ENCODE data around the gene DHTKD1.
"Not testable (repeated sequence)": the region's sequence is repeated elsewhere in the genome, so short reads cannot be mapped to it uniquely, and the experiment has no call there.

DHTKD1 gene

DNA sequence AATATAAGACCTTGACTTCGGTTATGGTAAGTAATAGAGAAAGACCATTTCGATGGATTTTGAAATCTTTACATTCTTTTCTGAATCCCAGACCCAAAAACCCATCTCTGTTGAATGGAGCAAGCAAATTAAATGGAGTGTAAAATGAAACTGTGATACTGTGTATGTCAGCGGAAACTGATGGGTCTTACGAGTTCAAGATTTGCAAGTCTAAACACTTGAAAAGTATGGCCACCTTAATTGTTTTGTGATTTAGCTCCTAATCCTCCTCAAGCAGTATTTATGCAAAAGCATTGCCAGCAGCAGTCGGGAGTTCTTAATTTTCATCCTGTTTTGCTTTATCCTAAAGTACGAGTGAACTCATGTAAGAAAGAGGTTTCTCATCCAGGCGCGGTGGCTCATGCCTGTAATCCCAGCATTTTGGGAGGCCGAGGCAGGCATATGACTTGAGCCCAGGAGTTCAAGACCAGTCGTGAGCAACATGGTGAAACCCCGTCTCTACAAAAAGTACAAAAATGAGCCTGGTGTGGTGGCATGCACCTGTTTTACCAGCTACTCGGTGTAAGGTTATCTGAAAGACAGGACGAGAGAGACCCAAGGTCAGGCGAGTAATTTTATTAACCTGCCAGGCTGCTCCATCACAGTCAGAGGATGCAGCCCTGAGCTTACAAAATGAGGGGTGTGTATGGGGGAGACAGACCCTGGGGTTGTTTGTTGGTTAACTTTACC, 5.8 kb upstream of the DHTKD1 start:
- no peak for DNase-seq (ENCODE audit: low spot score)

- DNase-seq (ENCODE audit: low spot score), result no peak
Observed at GRCh38 chr10:12063483-12063818, 5.3 kb upstream of the DHTKD1 start.

GRCh38 chr10:12067336-12067735, 1.4 kb upstream of the DHTKD1 start:
- DNase-seq (ENCODE audit: low spot score), result no peak

DNA sequence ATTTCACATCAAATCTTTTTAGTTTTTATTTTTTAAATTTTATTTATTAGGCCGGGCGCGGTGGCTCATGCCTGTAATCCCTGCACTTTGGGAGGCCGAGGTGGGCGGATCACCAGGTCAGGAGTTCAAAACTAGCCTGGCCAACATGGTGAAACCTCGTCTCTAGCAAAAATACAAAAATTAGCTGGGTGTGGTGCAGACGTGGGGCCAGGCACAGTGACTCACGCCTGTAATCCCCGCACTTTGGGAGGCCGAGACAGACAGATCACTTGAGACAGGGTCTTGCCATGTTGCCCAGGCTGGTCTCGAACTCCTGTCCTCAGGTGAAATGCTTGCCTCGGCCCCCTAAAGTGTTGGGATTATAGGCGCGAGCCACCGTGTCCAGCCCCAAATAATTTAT, 2.7 kb downstream of the DHTKD1 start:
- not testable (repeated sequence) for DNase-seq (ENCODE audit: low spot score)

DNA sequence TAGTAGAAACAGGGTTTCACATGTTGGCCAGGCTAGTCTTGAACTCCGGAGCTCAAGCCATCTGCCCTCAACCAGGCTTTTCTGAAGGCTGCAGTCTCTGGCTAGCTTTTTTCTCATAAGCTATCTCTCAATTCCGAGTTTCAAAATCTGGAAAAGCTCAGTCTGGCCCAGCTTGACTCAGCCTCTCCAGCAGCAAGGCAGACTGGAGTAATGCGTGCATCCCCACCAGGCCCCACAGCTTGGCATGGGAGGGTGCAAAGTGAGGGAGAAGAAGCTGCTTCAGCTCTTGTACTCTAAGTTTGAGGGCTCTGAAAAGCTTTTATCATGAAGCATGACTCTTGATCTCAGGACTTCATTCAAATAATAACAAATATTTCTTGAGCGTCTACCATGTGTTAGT, 4.8 kb downstream of the DHTKD1 start:
- no peak for DNase-seq (ENCODE audit: low spot score)

DNA sequence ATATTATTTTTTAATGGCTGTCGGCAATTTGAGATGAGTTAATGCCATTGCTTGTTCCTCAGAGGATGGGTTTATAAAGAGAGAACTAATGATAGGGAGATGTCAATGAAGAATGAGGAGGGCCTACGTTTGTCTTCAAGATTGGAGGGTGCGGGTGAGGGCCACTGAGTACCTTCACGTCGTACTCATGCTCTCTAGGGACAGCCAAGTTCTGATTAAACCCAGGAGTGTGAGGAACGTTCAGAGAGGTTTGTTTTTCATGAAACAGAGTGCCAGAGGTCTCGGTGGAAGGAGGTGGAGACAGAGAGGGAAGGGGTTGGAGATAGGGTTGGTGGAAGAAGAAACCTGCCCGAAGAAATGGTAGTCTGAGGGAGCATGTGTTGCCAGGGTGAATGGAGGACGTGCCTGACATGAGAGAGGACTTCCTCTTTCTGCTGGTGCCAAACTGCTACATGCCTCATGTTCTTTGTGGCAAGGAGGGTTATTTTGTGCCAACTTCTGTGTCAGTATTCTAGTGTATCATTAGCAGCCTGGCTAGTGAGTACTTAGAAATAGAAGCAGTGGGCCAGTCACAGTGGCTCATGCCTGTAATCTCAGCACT, 8.9 kb downstream of the DHTKD1 start:
- DNase-seq (ENCODE audit: low spot score), result no peak

GRCh38 chr10:12081470-12081869, 12.7 kb downstream of the DHTKD1 start:
- no peak for DNase-seq (ENCODE audit: low spot score)

GRCh38 chr10:12081879-12082557, 13.3 kb downstream of the DHTKD1 start:
- DNase-seq (ENCODE audit: low spot score), result no peak

- no peak for DNase-seq (ENCODE audit: low spot score)
Observed at GRCh38 chr10:12088919-12089318, 20.2 kb downstream of the DHTKD1 start.

DNA sequence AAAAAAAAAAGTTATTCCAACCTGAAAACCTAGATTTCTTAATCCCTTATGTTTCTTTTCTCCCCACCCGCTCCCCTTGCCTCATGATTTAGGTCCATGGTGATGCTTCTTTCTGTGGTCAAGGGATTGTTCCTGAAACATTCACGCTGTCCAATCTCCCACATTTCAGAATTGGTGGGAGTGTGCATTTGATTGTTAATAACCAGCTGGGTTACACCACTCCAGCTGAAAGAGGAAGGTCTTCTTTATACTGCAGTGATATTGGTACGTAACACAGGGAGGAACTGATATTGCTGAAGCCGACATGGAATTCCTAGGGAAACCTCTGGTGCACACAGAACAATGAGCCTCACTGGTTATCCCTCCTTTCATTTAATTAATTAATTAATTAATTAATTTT, 22.7 kb downstream of the DHTKD1 start:
- no peak for DNase-seq (ENCODE audit: low spot score)

GRCh38 chr10:12097361-12097760, 28.6 kb downstream of the DHTKD1 start:
- not testable (repeated sequence) for DNase-seq (ENCODE audit: low spot score)

- no peak for DNase-seq (ENCODE audit: low spot score)
Observed at GRCh38 chr10:12097791-12098190, 29.0 kb downstream of the DHTKD1 start.

GRCh38 chr10:12098966-12099365, 30.2 kb downstream of the DHTKD1 start:
- DNase-seq (ENCODE audit: low spot score), result no peak

DNA sequence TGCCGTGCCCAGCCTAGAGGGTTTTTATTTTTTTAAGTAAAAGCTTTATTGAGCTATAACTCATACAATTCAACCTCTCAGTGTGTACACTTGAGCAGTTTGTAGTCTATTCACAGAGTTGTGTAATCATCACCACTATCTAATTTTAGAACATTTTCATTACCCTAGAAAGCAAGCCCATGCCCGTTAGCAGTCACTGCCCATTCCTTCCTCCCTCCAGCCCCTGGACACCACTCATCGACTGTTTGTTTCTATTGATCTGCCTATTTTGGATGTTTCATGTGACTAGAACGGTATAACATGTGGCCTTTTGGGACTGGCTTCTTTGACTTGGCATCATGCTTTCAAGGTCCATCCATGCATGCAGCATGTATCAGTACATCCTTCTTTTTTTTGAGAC, 35.0 kb downstream of the DHTKD1 start:
- DNase-seq (ENCODE audit: low spot score), result no peak

DNA sequence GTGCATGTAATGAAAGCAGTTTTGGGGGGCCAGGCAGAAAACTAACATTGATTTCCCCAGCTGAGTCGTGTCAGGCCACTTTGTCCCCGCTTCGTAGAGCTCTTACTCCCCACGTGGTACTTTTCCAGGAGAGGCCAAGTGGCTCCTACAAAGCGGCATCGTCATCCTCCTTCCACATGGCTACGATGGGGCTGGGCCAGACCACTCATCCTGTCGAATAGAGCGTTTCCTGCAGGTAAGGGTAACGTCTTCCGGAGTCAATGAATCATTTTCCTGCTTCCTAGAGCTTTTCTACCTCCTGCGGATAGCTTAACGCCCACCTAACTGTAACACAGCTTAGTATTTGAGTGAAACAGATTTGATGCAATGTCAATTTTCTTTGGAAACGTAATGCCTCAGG, 39.0 kb downstream of the DHTKD1 start:
- DNase-seq (ENCODE audit: low spot score), result no peak

GRCh38 chr10:12109286-12109685, 40.5 kb downstream of the DHTKD1 start:
- no peak for DNase-seq (ENCODE audit: low spot score)

DNA sequence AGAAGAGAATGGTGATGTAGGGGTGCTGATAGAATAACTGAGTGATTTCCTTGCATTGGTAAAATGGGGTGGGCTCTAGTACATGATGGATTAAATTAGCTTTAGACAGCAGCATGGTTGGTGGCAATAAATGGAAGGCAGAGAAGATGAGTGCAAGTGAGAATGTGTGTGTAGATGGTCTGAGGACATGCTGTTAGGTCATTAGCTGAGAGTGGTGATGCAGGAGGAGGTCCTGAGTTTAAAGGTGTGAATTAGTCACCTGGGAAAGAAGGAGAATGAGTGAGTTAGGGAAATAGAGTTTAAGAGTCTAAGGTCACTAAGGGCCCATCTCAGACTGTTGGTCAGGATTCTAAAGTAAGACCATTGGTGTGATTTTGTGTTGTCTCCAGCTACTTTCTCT, 42.8 kb downstream of the DHTKD1 start:
- DNase-seq (ENCODE audit: low spot score), result no peak

- DNase-seq (ENCODE audit: low spot score), result no peak
Observed at GRCh38 chr10:12113627-12114026, 44.9 kb downstream of the DHTKD1 start.

GRCh38 chr10:12121673-12122072, 52.9 kb downstream of the DHTKD1 start:
- no peak for DNase-seq (ENCODE audit: low spot score)

DNA sequence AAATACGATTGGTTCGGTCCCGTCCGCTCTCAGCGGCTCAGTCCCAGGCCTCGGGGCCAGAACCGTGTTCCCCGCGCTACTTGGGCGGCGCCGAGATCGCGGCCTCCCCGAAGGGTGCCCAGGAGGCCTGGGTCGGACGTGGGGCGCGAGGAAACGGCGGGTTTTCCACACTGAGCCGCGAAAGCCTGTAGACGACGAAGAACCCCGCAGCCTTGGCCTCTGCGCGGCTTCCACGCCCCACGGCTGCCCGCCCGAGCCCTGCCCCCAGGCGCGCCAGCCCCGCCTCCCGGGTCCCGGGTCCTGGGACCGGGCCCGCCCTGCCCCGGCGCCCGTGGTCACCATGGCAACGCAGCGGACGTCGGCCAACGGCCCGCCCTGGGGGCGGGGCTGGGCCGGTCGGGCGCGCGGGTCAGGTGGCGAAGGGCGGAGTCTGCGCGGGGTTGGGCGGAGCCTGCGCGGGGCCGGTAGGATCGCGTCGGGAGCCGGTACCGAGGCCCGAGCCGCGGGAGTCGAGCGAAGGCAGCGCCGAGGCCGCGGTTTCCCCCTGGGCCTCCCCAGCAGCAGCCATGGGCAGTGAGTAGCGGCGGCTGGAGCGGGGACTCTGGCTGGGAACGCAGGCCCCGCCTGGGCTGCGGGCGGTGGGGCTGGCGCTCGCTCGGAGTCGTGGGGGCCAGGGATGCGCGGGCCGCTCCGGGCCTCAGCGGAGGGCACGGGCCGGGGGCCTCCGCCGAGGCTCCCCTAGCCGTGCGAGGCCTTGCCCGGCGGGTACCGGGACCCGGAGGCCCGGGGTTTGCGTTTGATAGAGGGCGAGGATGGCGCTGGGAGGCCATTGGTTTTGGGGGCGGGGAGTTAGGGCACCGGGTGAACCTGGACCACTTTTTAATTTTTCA, 60.7 kb downstream of the DHTKD1 start, which contains the start of gene SEC61A2:
TSS of gene SEC61A2 (plus strand) at position 456 of the 890 bp plus-strand sequence. CDS start at position 567, 111 bp downstream.
- peak; percentile 97 for DNase-seq (ENCODE audit: low spot score)

DNA sequence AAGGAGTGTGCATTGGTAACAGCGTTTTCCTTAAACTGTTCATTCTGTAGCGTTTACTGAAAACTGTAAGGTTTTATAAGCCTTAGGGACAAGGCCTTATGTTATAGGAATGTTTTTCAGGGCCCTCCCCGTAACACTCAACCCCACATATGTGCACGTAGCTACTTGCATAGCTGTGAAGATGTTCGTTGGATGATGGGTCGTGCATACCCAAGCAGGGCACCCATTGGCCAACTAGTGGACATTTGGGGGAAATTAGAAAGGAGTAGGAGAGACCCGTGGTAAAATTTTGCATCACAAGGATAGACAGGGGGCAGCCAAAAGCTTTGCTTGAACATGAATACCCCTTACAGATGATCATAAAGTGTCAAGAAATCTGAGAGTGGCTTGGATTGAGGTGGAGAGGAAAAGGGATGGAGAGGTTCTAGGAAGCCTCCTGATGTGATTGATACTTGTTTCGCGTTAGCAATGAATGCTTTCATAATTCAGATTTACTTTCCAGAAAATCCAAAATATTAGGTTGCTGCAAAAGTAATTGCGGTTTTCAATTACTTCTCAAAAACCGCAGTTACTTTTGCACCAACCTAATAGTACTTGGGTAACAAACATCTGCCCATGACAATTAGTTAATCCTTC, 61.6 kb downstream of the DHTKD1 start:
- peak; percentile 60 for DNase-seq (ENCODE audit: low spot score)

DNA sequence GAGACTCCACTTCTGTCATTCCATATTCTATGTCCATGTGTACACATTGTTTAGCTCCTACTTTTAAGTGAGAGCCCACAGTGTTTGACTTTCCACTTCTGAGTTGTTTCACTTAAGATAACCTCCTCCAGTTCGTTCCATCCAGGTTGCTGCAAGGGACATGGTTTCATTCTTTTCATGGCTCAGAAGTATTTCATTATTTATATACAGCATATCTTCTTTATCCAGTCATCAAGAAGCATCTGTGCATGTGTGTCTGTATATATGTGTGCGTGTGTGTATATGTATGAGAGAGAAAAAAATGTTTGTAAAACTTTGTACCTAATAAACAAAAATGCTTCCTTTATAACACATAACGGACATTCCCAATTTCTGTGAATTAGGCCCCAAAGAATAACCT, 66.9 kb downstream of the DHTKD1 start:
- no peak for DNase-seq (ENCODE audit: low spot score)
